Liver (tissue), 9 donors: ENCODE results near the gene MLH1. TPM values are rescaled to one million over a fixed set of nuclear protein-coding genes. Genes with fewer than 3 reads are reported as not detected.
"Not testable (repeated sequence)": the region's sequence is repeated elsewhere in the genome, so short reads cannot be mapped to it uniquely, and the experiment has no call there.

Experiments used
- DNase-seq: peaks from one replicate; pipeline ENCODE4 v3.0.0-alpha.2; 2017; ENCODE audit warnings: low spot score
- H3K27ac ChIP-seq, 2 donors: one replicate each; pipeline ENCODE4 v1.7.0; 2013; ENCODE audit warnings: inconsistent platforms in 2 of 2, low read length in 2 of 2, control low read depth in 1 of 2, low read depth in 1 of 2, mild to moderate bottlenecking in 1 of 2
- H3K27me3 ChIP-seq, 4 donors: one replicate each; pipeline versions ENCODE4 v1.6.1 to v1.7.0; 2013; ENCODE audit warnings: low read length in 3 of 4, inconsistent platforms in 1 of 4, mild to moderate bottlenecking in 1 of 4, moderate library complexity in 1 of 4; ENCODE audit not compliant: control insufficient read depth in 4 of 4, insufficient read depth in 4 of 4
- H3K36me3 ChIP-seq, 4 donors: one replicate each; pipeline versions ENCODE4 v1.6.1 to v1.7.0; 2013; ENCODE audit warnings: low read length in 3 of 4, mild to moderate bottlenecking in 3 of 4, low read depth in 1 of 4, moderate library complexity in 1 of 4; ENCODE audit not compliant: control insufficient read depth in 4 of 4, insufficient read depth in 3 of 4
- H3K4me1 ChIP-seq, 4 donors: one replicate each; pipeline versions ENCODE4 v1.6.1 to v1.7.0; 2013; ENCODE audit warnings: low read length in 3 of 4, mild to moderate bottlenecking in 3 of 4, moderate library complexity in 1 of 4; ENCODE audit not compliant: control insufficient read depth in 4 of 4, insufficient read depth in 4 of 4
- H3K4me3 ChIP-seq, 3 donors: one replicate each; pipeline versions ENCODE4 v1.6.1 to v1.7.0; 2013; ENCODE audit warnings: low read length in 3 of 3, control low read depth in 1 of 3, low read depth in 1 of 3, mild to moderate bottlenecking in 1 of 3
- H3K9ac ChIP-seq, 2 donors: one replicate each; pipeline ENCODE4 v1.7.0; 2013; ENCODE audit warnings: low read length in 2 of 2, mild to moderate bottlenecking in 2 of 2, moderate library complexity in 2 of 2, control low read depth in 1 of 2, low read depth in 1 of 2
- H3K9me3 ChIP-seq, 4 donors: one replicate each; pipeline versions ENCODE4 v1.6.1 to v1.7.0; 2013; ENCODE audit warnings: low read length in 3 of 4; ENCODE audit not compliant: control insufficient read depth in 4 of 4
- ATF3 ChIP-seq: IDR thresholded peaks from 2 replicates; pipeline ENCODE4 v1.6.1; 2016; ENCODE audit warnings: antibody characterized with exemption
- CTCF ChIP-seq: fragments of 150-350 bp; IDR thresholded peaks from 2 replicates; pipeline ENCODE4 v1.5.1; 2017; ENCODE audit warnings: improper control_type of control experiment, low read depth, low read length; ENCODE audit not compliant: missing input control
- FOXA1 ChIP-seq: IDR thresholded peaks from 2 replicates; pipeline ENCODE4 v1.6.1; 2016; ENCODE audit warnings: antibody characterized with exemption
- FOXA2 ChIP-seq: IDR thresholded peaks from 2 replicates; pipeline ENCODE4 v1.6.1; 2016; ENCODE audit warnings: antibody characterized with exemption
- GABPA ChIP-seq, 2 donors: IDR thresholded peaks in 1 of 2; conservative IDR thresholded peaks in 1 of 2; 2 replicates each; pipeline ENCODE4 v1.6.1; 2016; ENCODE audit warnings: antibody characterized with exemption in 2 of 2, mild to moderate bottlenecking in 1 of 2, moderate library complexity in 1 of 2
- HNF4G ChIP-seq: IDR thresholded peaks from 2 replicates; pipeline ENCODE4 v1.6.1; 2016; ENCODE audit warnings: antibody characterized with exemption
- JUND ChIP-seq, 2 donors: IDR thresholded peaks; 2 replicates each; pipeline ENCODE4 v1.6.1; 2016; ENCODE audit warnings: antibody characterized with exemption in 2 of 2
- NR2F2 ChIP-seq: IDR thresholded peaks from 2 replicates; pipeline ENCODE4 v1.6.1; 2016; ENCODE audit warnings: antibody characterized with exemption
- RAD21 ChIP-seq, 2 donors: IDR thresholded peaks; 2 replicates each; pipeline ENCODE4 v1.6.1; 2016; ENCODE audit warnings: antibody characterized with exemption in 2 of 2, mild to moderate bottlenecking in 2 of 2
- REST ChIP-seq: IDR thresholded peaks from 2 replicates; pipeline ENCODE4 v1.6.1; 2016; ENCODE audit warnings: antibody characterized with exemption, mild to moderate bottlenecking
- RXRA ChIP-seq, 2 donors: IDR thresholded peaks; 2 replicates each; pipeline ENCODE4 v1.6.1; 2017 to 2018; ENCODE audit warnings: antibody characterized with exemption in 2 of 2, mild to moderate bottlenecking in 1 of 2
- SP1 ChIP-seq: IDR thresholded peaks from 2 replicates; pipeline ENCODE4 v1.6.1; 2018; ENCODE audit warnings: antibody characterized with exemption, mild to moderate bottlenecking
- ZBTB33 ChIP-seq: IDR thresholded peaks from 2 replicates; pipeline ENCODE4 v1.6.1; 2016; ENCODE audit warnings: antibody characterized with exemption
- WGBS: extraction: QIAGEN DNeasy Blood & Tissue Kit; methylation state at CpG from one replicate; pipeline ENCODE4 v1.1.7; 2013; 5-methylcytosine and 5-hydroxymethylcytosine counted together
- polyA plus RNA-seq, 2 donors: library from polyadenylated mRNA; stranded (reverse) in 1 of 2; unstranded in 1 of 2; fragments of 200-250 nt in 1 of 2; fragments of >200 nt in 1 of 2; fragmentation: Nextera tagmentation in 1 of 2; extraction: Ambion mirVana in 1 of 2; gene quantifications; one replicate each; pipeline versions ENCODE4 v1.2.1 to v1.2.3, GENCODE V29; 2013 to 2015
- total RNA-seq, 2 donors: library from RNA; depleted of rRNA; stranded (reverse); fragments of >200 nt; gene quantifications; one replicate each; pipeline ENCODE4 v1.2.3, GENCODE V29; 2014
- donor health status: healthy.
- donor health status: healthy.
- donor health status: healthy.
- donor health status: healthy.
- donor health status: healthy.

MLH1 gene
- total and polyA plus RNA-seq, 4 donors = 9.4 to 34.2 (median 22.5) TPM

GRCh38 chr3:36959821-36960220 is 33.5 kb upstream of the MLH1 start:
- TF ChIP-seq NR2F2 = no peak
- TF ChIP-seq SP1 = no peak
- TF ChIP-seq FOXA1 = no peak
- TF ChIP-seq RAD21 (IDR thresholded peaks at IDR 0.05) = no peak
- no peak for TF ChIP-seq JUND (IDR thresholded peaks at IDR 0.05)
- TF ChIP-seq REST = no peak
- no peak for TF ChIP-seq ZBTB33
- no peak for DNase-seq
- 73% methylated on average over 2 of the region's 2 CpGs for WGBS
- no peaks in the 10 kb centered on the region for H3K36me3 ChIP-seq
- no peak overlapping the region for H3K9ac ChIP-seq
- H3K4me1 ChIP-seq = peaks cover 0 to 11% (median under 1%) of the 10 kb centered on the region in 4 donors
- H3K9me3 ChIP-seq = no peaks in the 10 kb centered on the region
- H3K4me3 ChIP-seq = no peak overlapping the region
- H3K27me3 ChIP-seq = no peaks in the 10 kb centered on the region
- no peak overlapping the region for H3K27ac ChIP-seq

GRCh38 chr3:36960502-36960901 is 32.8 kb upstream of the MLH1 start:
- Histone ChIP-seq H3K27ac (no peak overlapping the region), H3K9me3 (no peaks in the 10 kb centered on the region), H3K4me1 (peaks cover 0 to 11% (median under 1%) of the 10 kb centered on the region in 4 donors), H3K36me3 (no peaks in the 10 kb centered on the region), H3K27me3 (no peaks in the 10 kb centered on the region), H3K9ac (no peak overlapping the region), H3K4me3 (no peak overlapping the region)
- no peak for DNase-seq
- no peak for TF ChIP-seq FOXA2
- TF ChIP-seq SP1 = no peak
- no peak for TF ChIP-seq GABPA (IDR thresholded peaks at IDR 0.05 in 1 of 2, conservative IDR thresholded peaks at IDR 0.05 in 1 of 2)
- no peak for TF ChIP-seq REST
- no peak for TF ChIP-seq RAD21 (IDR thresholded peaks at IDR 0.05)
- TF ChIP-seq JUND (IDR thresholded peaks at IDR 0.05) = no peak
- no peak for TF ChIP-seq RXRA (IDR thresholded peaks at IDR 0.05)
- no peak for TF ChIP-seq CTCF
- no peak for TF ChIP-seq ATF3
- no peak for TF ChIP-seq FOXA1
- TF ChIP-seq HNF4G = no peak
- TF ChIP-seq NR2F2 = no peak
- no peak for TF ChIP-seq ZBTB33
- WGBS = 90% methylated on average over 4 of the region's 4 CpGs

GRCh38 chr3:36963008-36963407 is 30.3 kb upstream of the MLH1 start:
- WGBS = 98% methylated on average over 7 of the region's 7 CpGs

More at GRCh38 chr3:36963008-36963407, 30.3 kb upstream of the MLH1 start:
- not testable (repeated sequence) for H3K4me3 ChIP-seq, DNase-seq, H3K4me1 ChIP-seq, H3K27me3 ChIP-seq, H3K9me3 ChIP-seq, H3K36me3 ChIP-seq, H3K9ac ChIP-seq, H3K27ac ChIP-seq
